LNCAP (cell line): ENCODE data around the gene GRAP2.

Experiments used
- CTCF ChIP-seq: fragments of 450-650 bp; IDR thresholded peaks from 2 replicates; pipeline ENCODE4 v1.5.1; 2017; ENCODE audit warnings: mild to moderate bottlenecking

GRAP2 gene

GRCh38 chr22:39900306-39901227, at the start of gene GRAP2:
Gene GRAP2 (plus strand): TSS chr22:39901084. CDS start chr22:39947107, 46,023 bp downstream.
- TF ChIP-seq CTCF: no peak

- TF ChIP-seq CTCF: no peak
Measured at GRCh38 chr22:39851606-39852315, 49.1 kb upstream of the GRAP2 start.

DNA sequence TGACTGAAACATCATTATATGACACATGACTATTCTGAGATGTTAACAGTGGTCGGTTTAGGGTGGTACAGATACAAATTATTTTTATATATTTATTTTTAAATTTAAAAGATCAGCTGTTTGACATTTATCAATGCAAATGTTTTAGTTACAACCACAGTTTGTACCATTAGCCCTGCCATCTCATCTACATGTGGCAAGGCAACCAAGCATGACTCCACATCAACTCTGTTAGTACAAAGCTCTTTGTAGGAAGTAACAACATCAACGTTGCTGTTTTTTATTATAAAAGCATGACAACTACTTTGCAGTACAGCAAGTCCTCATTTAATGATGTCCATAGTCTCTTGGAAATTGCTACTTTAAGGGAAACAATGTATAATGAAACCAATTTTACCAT, 48.1 kb upstream of the GRAP2 start:
- no peak for TF ChIP-seq CTCF

DNA sequence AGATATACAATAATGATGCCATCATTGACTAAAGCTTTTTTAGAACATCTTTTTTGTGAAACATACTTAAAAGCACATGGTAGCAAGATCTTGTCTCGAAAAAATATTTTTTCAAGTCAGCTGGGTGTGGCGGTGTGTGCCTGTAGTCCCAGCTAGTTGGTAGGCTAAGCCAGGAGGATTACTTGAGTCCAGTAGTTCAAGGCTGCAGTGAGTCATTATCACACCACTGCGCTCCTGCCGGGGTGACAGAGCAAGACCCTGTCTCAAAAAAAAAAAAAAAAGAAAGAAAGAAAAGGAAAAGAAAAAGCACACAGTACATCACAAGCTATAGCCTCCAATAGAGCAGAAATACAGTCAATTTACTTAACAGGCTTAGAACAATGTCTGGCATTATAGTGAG, 44.3 kb upstream of the GRAP2 start:
- TF ChIP-seq CTCF: no peak

- TF ChIP-seq CTCF: no peak
Measured at GRCh38 chr22:39859903-39860588, 40.8 kb upstream of the GRAP2 start.

DNA sequence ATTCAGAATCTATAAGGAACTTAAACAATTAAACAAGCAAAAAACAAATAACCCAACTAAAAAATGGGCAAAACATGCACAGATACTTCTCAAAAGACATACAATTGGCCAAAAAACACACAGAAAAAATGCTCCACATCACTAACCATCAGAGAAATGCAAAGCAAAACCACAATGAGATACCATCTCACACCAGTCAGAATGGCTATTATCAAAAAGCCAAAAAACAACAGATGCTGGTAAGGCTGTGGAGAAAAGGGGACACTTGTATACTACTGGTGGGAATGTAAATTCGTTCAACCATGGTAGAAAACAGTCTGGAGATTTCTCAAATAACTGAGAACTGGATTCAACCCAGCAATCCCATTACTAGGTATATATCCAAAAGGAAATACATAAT, 32.1 kb upstream of the GRAP2 start:
- TF ChIP-seq CTCF: no peak

GRCh38 chr22:39871008-39871798, 29.7 kb upstream of the GRAP2 start:
- no peak for TF ChIP-seq CTCF
